ENCODE results near the gene LIN28B.

Gene LIN28B

DNA sequence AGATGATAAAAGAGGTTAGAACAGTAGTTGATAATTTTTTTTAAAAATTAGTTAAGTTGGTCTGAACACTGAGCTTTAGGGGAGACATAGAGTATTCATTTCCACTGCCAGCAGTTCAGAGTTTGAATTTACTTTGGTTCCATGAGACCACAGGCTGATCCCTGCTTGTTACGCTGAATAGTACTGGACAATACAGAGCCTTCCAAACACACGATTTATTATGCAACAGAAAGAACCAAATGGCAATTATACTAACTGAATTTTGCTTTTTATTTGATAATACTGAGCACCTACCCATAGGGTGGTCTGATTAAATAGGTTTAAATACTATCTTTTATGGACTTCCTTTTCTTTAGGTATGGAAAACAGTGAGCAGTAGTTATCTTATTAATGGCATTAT, 111.5 kb downstream of the LIN28B start:
- no peak overlapping the region for H3K4me3 ChIP-seq (ENCODE audit: low read depth, low read length)
- no peaks in the 10 kb centered on the region for H3K9me3 ChIP-seq (ENCODE audit: control insufficient read depth, insufficient read depth, low read depth, low read length)
- H3K4me1 ChIP-seq (ENCODE audit: control insufficient read depth, insufficient read depth, low read length) = peaks cover 24% of the 10 kb centered on the region
- H3K36me3 ChIP-seq (ENCODE audit: control insufficient read depth in 2 of 2, insufficient read depth in 1 of 2, low read length in 2 of 2) = no peaks in the 10 kb centered on the region
- H3K27ac ChIP-seq (ENCODE audit: extremely low read depth, low read depth, low read length) = no peak overlapping the region
- TF ChIP-seq ZNF670 (tag by site-specific recombination; IDR thresholded peaks at IDR 0.05; ENCODE audit: low read depth) = no peak
- no peak for TF ChIP-seq GLI4 (tag by site-specific recombination; IDR thresholded peaks at IDR 0.05)
- TF ChIP-seq ZNF324 (tag by site-specific recombination; IDR thresholded peaks at IDR 0.05) = no peak
- no peak for TF ChIP-seq ZNF529 (tag by site-specific recombination; IDR thresholded peaks at IDR 0.05; ENCODE audit: insufficient replicate concordance)
- no peak for TF ChIP-seq ZNF596 (tag by site-specific recombination; IDR thresholded peaks at IDR 0.05)
- no peak for TF ChIP-seq ZNF692 (tag by site-specific recombination; IDR thresholded peaks at IDR 0.05)
- TF ChIP-seq ZNF280C (tag by site-specific recombination; IDR thresholded peaks at IDR 0.05) = no peak
- TF ChIP-seq, protein P1, sequence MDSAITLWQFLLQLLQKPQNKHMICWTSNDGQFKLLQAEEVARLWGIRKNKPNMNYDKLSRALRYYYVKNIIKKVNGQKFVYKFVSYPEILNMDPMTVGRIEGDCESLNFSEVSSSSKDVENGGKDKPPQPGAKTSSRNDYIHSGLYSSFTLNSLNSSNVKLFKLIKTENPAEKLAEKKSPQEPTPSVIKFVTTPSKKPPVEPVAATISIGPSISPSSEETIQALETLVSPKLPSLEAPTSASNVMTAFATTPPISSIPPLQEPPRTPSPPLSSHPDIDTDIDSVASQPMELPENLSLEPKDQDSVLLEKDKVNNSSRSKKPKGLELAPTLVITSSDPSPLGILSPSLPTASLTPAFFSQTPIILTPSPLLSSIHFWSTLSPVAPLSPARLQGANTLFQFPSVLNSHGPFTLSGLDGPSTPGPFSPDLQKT (IDR thresholded peaks at IDR 0.05; ENCODE audit: borderline replicate concordance, low read depth, low read length) = no peak
- TF ChIP-seq ZNF555 (tag by site-specific recombination; conservative IDR thresholded peaks at IDR 0.05) = no peak
- TF ChIP-seq, protein P2, sequence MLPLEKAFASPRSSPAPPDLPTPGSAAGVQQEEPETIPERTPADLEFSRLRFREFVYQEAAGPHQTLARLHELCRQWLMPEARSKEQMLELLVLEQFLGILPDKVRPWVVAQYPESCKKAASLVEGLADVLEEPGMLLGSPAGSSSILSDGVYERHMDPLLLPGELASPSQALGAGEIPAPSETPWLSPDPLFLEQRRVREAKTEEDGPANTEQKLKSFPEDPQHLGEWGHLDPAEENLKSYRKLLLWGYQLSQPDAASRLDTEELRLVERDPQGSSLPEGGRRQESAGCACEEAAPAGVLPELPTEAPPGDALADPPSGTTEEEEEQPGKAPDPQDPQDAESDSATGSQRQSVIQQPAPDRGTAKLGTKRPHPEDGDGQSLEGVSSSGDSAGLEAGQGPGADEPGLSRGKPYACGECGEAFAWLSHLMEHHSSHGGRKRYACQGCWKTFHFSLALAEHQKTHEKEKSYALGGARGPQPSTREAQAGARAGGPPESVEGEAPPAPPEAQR (tag by site-specific recombination; IDR thresholded peaks at IDR 0.05) = no peak
- no peak for TF ChIP-seq ZNF2 (tag by site-specific recombination; IDR thresholded peaks at IDR 0.05)
- no peak for TF ChIP-seq ZNF175 (tag by site-specific recombination; IDR thresholded peaks at IDR 0.05)
- ChIA-PET CTCF (interaction anchor here (2.9 kb wide), 1 partner anchor 10 kb away, joined by 23 read pairs; no protein-coding TSS in a partner anchor), POLR2A (no interaction called here)

- ChIA-PET POLR2A (no interaction called here), CTCF (interaction anchor here (0.5 to 2.9 kb wide), 12 partner anchors 8 to 1063 kb away, joined by 3 to 23 read pairs (median 4); partner anchors contain the start of gene LIN28B)
- Histone ChIP-seq H3K4me3 (ENCODE audit: low read depth, low read length) (no peak overlapping the region), H3K27ac (ENCODE audit: extremely low read depth, low read depth, low read length) (no peak overlapping the region), H3K9me3 (ENCODE audit: control insufficient read depth, insufficient read depth, low read depth, low read length) (no peaks in the 10 kb centered on the region), H3K36me3 (ENCODE audit: control insufficient read depth in 2 of 2, insufficient read depth in 1 of 2, low read length in 2 of 2) (no peaks in the 10 kb centered on the region), H3K4me1 (ENCODE audit: control insufficient read depth, insufficient read depth, low read length) (peaks cover 24% of the 10 kb centered on the region)
- TF ChIP-seq ZNF366 (tag by site-specific recombination; conservative IDR thresholded peaks at IDR 0.05) = peak; percentile 64
- peak; percentile 81 for TF ChIP-seq SCRT2 (tag by site-specific recombination; IDR thresholded peaks at IDR 0.05)
- peak; percentile 54; the same call in 1 of the 2 replicates for TF ChIP-seq SCRT1 (tag by site-specific recombination; IDR thresholded peaks at IDR 0.05; ENCODE audit: borderline replicate concordance)
- 0 out of 2 replicates have a peak, but pooled peaks have one; percentile 8 for TF ChIP-seq ZNF654 (tag by site-specific recombination; IDR thresholded peaks at IDR 0.05; ENCODE audit: low read depth)
- no peak for TF ChIP-seq ZNF510 (tag by site-specific recombination; IDR thresholded peaks at IDR 0.05; ENCODE audit: insufficient replicate concordance)
- no peak for TF ChIP-seq ZNF211 (tag by site-specific recombination; IDR thresholded peaks at IDR 0.05; ENCODE audit: low read depth)
- TF ChIP-seq, protein P3, sequence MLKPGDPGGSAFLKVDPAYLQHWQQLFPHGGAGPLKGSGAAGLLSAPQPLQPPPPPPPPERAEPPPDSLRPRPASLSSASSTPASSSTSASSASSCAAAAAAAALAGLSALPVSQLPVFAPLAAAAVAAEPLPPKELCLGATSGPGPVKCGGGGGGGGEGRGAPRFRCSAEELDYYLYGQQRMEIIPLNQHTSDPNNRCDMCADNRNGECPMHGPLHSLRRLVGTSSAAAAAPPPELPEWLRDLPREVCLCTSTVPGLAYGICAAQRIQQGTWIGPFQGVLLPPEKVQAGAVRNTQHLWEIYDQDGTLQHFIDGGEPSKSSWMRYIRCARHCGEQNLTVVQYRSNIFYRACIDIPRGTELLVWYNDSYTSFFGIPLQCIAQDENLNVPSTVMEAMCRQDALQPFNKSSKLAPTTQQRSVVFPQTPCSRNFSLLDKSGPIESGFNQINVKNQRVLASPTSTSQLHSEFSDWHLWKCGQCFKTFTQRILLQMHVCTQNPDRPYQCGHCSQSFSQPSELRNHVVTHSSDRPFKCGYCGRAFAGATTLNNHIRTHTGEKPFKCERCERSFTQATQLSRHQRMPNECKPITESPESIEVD (tag by site-specific recombination; IDR thresholded peaks at IDR 0.05) = peak; percentile 48; the same call in 1 of the 2 replicates
These were observed 113.0 kb downstream of the LIN28B start for GRCh38 chr6:105069821-105070445.

Data from HEK293 (cell line).